ENCODE results near the gene FRMD5. TPM values are rescaled to one million over a fixed set of nuclear protein-coding genes. Genes with fewer than 3 reads are reported as not detected.

Gene FRMD5
- total and polyA plus RNA-seq, 2 experiments from 2014 or later: 5.9 to 10.1 TPM

DNA sequence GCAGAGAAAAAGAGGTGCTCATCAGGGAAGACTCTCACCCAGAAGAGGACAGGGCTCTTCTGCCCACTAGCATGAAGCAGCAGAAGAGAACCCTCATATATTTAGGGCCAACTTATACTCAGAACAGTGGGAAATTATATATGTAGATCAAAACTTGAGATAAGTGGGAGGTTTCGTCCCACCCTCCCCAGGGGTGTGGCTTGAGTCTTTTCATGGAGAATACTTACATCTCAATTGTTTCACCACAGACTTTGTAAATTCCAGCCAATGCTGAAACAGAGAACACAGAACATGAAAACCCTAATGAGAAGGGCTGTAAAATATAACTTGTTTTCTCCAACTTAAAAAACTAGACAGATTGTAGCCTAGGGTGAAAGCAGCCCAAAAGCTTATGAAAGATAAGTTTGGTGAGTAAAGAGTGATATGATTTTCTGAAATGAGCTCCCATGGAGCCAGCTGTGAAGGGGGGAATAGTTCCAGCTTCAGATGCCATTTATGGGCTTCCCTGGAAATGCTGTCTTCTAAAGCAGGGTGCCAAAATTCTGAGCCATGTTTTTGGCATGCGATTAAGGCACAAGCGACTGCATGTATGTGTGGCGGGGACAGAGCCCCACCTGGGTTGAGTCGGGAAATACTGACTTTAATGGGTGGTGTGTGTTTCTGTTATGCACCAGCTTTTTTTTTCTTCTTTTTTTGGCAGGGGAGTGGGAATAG, 275.4 kb downstream of the FRMD5 start (continued):
- TF ChIP-seq, protein P1, sequence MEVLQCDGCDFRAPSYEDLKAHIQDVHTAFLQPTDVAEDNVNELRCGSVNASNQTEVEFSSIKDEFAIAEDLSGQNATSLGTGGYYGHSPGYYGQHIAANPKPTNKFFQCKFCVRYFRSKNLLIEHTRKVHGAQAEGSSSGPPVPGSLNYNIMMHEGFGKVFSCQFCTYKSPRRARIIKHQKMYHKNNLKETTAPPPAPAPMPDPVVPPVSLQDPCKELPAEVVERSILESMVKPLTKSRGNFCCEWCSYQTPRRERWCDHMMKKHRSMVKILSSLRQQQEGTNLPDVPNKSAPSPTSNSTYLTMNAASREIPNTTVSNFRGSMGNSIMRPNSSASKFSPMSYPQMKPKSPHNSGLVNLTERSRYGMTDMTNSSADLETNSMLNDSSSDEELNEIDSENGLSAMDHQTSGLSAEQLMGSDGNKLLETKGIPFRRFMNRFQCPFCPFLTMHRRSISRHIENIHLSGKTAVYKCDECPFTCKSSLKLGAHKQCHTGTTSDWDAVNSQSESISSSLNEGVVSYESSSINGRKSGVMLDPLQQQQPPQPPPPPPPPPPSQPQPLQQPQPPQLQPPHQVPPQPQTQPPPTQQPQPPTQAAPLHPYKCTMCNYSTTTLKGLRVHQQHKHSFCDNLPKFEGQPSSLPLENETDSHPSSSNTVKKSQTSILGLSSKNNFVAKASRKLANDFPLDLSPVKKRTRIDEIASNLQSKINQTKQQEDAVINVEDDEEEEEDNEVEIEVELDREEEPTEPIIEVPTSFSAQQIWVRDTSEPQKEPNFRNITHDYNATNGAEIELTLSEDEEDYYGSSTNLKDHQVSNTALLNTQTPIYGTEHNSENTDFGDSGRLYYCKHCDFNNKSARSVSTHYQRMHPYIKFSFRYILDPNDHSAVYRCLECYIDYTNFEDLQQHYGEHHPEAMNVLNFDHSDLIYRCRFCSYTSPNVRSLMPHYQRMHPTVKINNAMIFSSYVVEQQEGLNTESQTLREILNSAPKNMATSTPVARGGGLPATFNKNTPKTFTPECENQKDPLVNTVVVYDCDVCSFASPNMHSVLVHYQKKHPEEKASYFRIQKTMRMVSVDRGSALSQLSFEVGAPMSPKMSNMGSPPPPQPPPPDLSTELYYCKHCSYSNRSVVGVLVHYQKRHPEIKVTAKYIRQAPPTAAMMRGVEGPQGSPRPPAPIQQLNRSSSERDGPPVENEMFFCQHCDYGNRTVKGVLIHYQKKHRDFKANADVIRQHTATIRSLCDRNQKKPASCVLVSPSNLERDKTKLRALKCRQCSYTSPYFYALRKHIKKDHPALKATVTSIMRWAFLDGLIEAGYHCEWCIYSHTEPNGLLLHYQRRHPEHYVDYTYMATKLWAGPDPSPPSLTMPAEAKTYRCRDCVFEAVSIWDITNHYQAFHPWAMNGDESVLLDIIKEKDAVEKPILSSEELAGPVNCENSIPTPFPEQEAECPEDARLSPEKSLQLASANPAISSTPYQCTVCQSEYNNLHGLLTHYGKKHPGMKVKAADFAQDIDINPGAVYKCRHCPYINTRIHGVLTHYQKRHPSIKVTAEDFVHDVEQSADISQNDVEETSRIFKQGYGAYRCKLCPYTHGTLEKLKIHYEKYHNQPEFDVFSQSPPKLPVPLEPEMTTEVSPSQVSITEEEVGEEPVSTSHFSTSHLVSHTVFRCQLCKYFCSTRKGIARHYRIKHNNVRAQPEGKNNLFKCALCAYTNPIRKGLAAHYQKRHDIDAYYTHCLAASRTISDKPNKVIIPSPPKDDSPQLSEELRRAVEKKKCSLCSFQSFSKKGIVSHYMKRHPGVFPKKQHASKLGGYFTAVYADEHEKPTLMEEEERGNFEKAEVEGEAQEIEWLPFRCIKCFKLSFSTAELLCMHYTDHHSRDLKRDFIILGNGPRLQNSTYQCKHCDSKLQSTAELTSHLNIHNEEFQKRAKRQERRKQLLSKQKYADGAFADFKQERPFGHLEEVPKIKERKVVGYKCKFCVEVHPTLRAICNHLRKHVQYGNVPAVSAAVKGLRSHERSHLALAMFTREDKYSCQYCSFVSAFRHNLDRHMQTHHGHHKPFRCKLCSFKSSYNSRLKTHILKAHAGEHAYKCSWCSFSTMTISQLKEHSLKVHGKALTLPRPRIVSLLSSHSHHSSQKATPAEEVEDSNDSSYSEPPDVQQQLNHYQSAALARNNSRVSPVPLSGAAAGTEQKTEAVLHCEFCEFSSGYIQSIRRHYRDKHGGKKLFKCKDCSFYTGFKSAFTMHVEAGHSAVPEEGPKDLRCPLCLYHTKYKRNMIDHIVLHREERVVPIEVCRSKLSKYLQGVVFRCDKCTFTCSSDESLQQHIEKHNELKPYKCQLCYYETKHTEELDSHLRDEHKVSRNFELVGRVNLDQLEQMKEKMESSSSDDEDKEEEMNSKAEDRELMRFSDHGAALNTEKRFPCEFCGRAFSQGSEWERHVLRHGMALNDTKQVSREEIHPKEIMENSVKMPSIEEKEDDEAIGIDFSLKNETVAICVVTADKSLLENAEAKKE (CRISPR knock-in tag; IDR thresholded peaks at IDR 0.05): no peak
- TF ChIP-seq NANOG (IDR thresholded peaks at IDR 0.05; ENCODE audit: borderline replicate concordance) (no peak), CREB1 (CRISPR knock-in tag; IDR thresholded peaks at IDR 0.05; ENCODE audit: low read depth) (no peak), EZH2 (IDR thresholded peaks at IDR 0.05; ENCODE audit: low read depth, unreplicated experiment) (no peak), ZNF331 (CRISPR knock-in tag; IDR thresholded peaks at IDR 0.05; ENCODE audit: low read depth) (no peak), POLR2AphosphoS5 (IDR thresholded peaks at IDR 0.05; ENCODE audit: low read depth) (no peak)

DNA sequence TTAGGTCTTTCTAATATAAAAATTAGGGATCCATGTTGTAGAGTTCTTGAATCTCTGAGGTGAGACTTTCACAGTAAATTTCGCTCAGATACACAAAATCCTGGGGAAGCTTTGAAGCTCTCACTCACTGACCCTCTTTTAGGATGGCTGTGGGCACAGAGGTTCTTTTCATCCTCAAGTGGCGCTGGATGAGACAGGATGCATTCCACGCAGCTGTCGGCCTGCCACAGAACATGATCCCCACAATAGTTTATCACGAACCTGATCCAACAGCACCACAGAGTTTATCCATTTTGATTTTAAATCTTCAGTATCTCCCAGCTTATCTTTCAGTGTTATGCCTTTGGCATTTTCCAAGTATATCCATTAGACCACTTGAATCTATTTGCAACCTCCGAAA, 276.4 kb downstream of the FRMD5 start:
- peaks cover 6% of the 10 kb centered on the region for H3K36me3 Mint-ChIP-seq (ENCODE audit: low read depth)
- no peak for ATAC-seq
- TF ChIP-seq, protein P1 (CRISPR knock-in tag; IDR thresholded peaks at IDR 0.05): no peak
- TF ChIP-seq, protein P2, sequence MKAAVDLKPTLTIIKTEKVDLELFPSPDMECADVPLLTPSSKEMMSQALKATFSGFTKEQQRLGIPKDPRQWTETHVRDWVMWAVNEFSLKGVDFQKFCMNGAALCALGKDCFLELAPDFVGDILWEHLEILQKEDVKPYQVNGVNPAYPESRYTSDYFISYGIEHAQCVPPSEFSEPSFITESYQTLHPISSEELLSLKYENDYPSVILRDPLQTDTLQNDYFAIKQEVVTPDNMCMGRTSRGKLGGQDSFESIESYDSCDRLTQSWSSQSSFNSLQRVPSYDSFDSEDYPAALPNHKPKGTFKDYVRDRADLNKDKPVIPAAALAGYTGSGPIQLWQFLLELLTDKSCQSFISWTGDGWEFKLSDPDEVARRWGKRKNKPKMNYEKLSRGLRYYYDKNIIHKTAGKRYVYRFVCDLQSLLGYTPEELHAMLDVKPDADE (IDR thresholded peaks at IDR 0.05): no peak
- TF ChIP-seq EZH2phosphoT487 (IDR thresholded peaks at IDR 0.05; ENCODE audit: unreplicated experiment): no peak

More for the DNA sequence above, 276.4 kb downstream of the FRMD5 start:
- no peak overlapping the region for H3K4me2 ChIP-seq
- no peaks in the 10 kb centered on the region for H3K9me2 ChIP-seq (ENCODE audit: insufficient read depth)
- H3K4me1 ChIP-seq (ENCODE audit: insufficient read depth): peaks cover 16% of the 10 kb centered on the region
- H3K27me3 ChIP-seq (ENCODE audit: insufficient read depth): no peaks in the 10 kb centered on the region
- H3F3A ChIP-seq (replicated peaks; ENCODE audit: low read depth): no peaks in the 10 kb centered on the region
- H2AFZ ChIP-seq: no peak overlapping the region
- Mint-ChIP-seq H3K27ac (no peak overlapping the region), H3K9me3 (no peaks in the 10 kb centered on the region), H3K27me3 (ENCODE audit: insufficient read depth, low read depth, poor library complexity) (peaks cover 7% of the 10 kb centered on the region), H3K4me1 (peaks cover 35% of the 10 kb centered on the region), H3K4me3 (no peak overlapping the region)
- no peaks in the 10 kb centered on the region for H3K79me2 ChIP-seq (replicated peaks; ENCODE audit: insufficient read depth)
- no peaks in the 10 kb centered on the region for H3K36me3 ChIP-seq (ENCODE audit: insufficient read depth)
- H3K4me3 ChIP-seq: no peak overlapping the region
- DNase-seq (ENCODE audit: low spot score): no peak
- H3K27ac ChIP-seq (ENCODE audit: low read depth): no peak overlapping the region
- no peaks in the 10 kb centered on the region; the same call in 1 of the 2 replicates for H4K20me1 ChIP-seq (replicated peaks; ENCODE audit: insufficient read depth)

Measured in GM23338 (cell line).